Embryonic facial prominence (tissue), 1 donor: ENCODE measurements around the gene C10orf90.

Experiments
- DNase-seq: peaks from one replicate; pipeline ENCODE4 v3.0.0-alpha.2; 2016; ENCODE audit errors: extremely low spot score

C10orf90 gene

GRCh38 chr10:126465771-126466170, 204.7 kb downstream of the C10orf90 start:
- DNase-seq, result no peak

GRCh38 chr10:126463286-126463685, 207.2 kb downstream of the C10orf90 start:
- peak; percentile 18 for DNase-seq

- DNase-seq, result no peak
These were observed 209.1 kb downstream of the C10orf90 start for GRCh38 chr10:126461289-126461940.

- DNase-seq, result no peak
These were observed 210.5 kb downstream of the C10orf90 start for GRCh38 chr10:126459878-126460481.

GRCh38 chr10:126459032-126459831, 211.3 kb downstream of the C10orf90 start:
- no peak for DNase-seq

GRCh38 chr10:126458466-126458865, 212.0 kb downstream of the C10orf90 start:
- DNase-seq, result no peak

- DNase-seq, result no peak
These were observed 213.9 kb downstream of the C10orf90 start for GRCh38 chr10:126456632-126457031.

GRCh38 chr10:126455766-126456405, 214.6 kb downstream of the C10orf90 start:
- DNase-seq, result no peak

GRCh38 chr10:126455036-126455765, 215.3 kb downstream of the C10orf90 start:
- DNase-seq, result no peak

- DNase-seq, result no peak
These were observed 216.3 kb downstream of the C10orf90 start for GRCh38 chr10:126454045-126454751.

- no peak for DNase-seq
These were observed 218.2 kb downstream of the C10orf90 start for GRCh38 chr10:126452245-126452644.

- DNase-seq, result no peak
These were observed 222.4 kb downstream of the C10orf90 start for GRCh38 chr10:126448091-126448490.

GRCh38 chr10:126439942-126440341, 230.6 kb downstream of the C10orf90 start:
- DNase-seq, result no peak

- DNase-seq, result no peak
These were observed 232.1 kb downstream of the C10orf90 start for GRCh38 chr10:126438407-126438783.

- DNase-seq, result no peak
These were observed 232.7 kb downstream of the C10orf90 start for GRCh38 chr10:126437635-126438406.

- no peak for DNase-seq
These were observed 236.3 kb downstream of the C10orf90 start for GRCh38 chr10:126434235-126434634.

GRCh38 chr10:126433351-126433750, 237.1 kb downstream of the C10orf90 start:
- no peak for DNase-seq

- DNase-seq, result no peak
These were observed 238.0 kb downstream of the C10orf90 start for GRCh38 chr10:126432507-126432906.

GRCh38 chr10:126431816-126432215, 238.7 kb downstream of the C10orf90 start:
- no peak for DNase-seq

- DNase-seq, result no peak
These were observed 240.0 kb downstream of the C10orf90 start for GRCh38 chr10:126430512-126430911.
